OCI-LY7 (cell line): ENCODE measurements around the gene CARD11.

ENCODE experiments used
- CTCF ChIP-seq: fragments of 200-600 bp; sonication (generic); conservative IDR thresholded peaks from 2 replicates; pipeline ENCODE4 v1.5.1; 2014; ENCODE audit warnings: mild to moderate bottlenecking, antibody characterized with exemption, low read length, moderate library complexity, mixed read lengths
- EZH2phosphoT487 ChIP-seq: fragments of 200-600 bp; sonication (generic); IDR thresholded peaks from 2 replicates; pipeline ENCODE4 v1.6.1; 2018; ENCODE audit warnings: low read depth, borderline replicate concordance, mild to moderate bottlenecking, mixed run types, antibody characterized with exemption, low read length, moderate library complexity, mixed read lengths

GRCh38 chr7:2909043-2909442 lies 134.6 kb downstream of the CARD11 start:
- TF ChIP-seq CTCF (no peak), EZH2phosphoT487 (no peak)
